HG02623 (cell line): ENCODE results near the gene FAM120A.
A peak's percentile ranks its signal among the peaks of the same experiment; 100 is the strongest.

Experiments
- ATAC-seq: cut with Tn5 transposase; IDR thresholded peaks from one replicate; pipeline ENCODE4 v1.9.1; 2021; ENCODE audit warnings: moderate library complexity; ENCODE audit not compliant: unreplicated experiment

FAM120A gene

GRCh38 chr9:93612052-93612795 is 160.7 kb downstream of the FAM120A start:
- ATAC-seq, result no peak

GRCh38 chr9:93612796-93613154 is 161.3 kb downstream of the FAM120A start:
- peak; percentile 72 for ATAC-seq

GRCh38 chr9:93613174-93613573 is 161.7 kb downstream of the FAM120A start:
- no peak for ATAC-seq

- no peak for ATAC-seq
These were observed 162.3 kb downstream of the FAM120A start for GRCh38 chr9:93613791-93614190.

GRCh38 chr9:93614830-93615468 is 163.5 kb downstream of the FAM120A start:
- no peak for ATAC-seq
